A204.1 (cell line): ENCODE results near the gene MAN1C1.

Experiments used
- FAIRE-seq: peaks from 2 replicates; lab custom pipeline; 2012; peaks lifted over from hg19 to GRCh38; lab: Jason Lieb, UNC

The MAN1C1 gene

DNA sequence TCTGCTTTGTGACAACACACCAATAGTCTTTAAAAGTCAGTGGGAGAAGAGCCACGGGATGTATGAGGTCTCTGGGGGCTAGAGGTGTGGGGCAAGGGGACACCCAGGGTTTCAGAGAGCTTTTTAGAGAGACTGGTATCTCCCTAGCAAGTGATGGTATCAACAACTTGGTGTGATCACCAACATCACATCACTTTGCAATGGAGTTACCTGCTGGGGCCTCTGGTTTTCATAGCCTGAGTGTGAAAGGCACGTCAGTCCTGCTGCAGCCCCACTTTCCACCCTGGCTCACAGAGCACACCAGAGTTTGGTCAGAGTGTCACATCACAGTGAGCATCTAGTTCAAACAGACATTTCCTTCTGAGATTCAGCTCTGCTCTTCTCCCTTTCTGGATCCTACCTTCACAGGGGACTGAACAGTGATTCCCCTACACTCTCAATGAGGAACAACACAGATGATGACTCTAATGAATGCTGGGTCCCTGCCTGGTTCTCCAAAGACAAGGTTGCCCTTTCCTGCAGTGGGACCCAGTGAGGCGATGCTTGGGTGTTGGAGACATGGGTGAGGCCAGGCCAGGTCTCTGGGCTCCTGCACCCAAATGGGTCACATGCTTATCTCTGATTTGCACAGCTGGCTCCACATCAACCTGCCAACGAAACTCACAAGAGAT lies 2.0 kb upstream of the MAN1C1 start:
- FAIRE-seq: no peak

DNA sequence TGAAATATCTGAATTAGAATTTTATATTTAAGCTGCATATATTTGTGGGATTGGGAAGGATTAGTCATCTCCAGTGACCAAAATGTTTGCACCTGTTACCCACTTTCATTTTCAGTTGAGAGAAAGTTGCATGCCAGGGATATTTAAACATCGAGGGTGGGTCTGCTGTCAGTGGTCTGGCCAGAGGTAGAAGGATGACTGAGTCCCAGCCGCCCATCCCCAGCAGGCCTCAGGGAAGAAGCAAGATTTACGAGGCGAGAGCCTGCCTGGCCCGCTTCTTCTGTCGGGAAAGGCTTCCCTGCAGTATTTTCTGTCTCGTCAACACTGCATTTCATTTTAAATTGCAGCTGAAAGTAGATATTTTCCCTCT lies 1.4 kb upstream of the MAN1C1 start:
- FAIRE-seq: no peak

GRCh38 chr1:25615563-25616094 lies 962 bp upstream of the MAN1C1 start:
- no peak for FAIRE-seq

DNA sequence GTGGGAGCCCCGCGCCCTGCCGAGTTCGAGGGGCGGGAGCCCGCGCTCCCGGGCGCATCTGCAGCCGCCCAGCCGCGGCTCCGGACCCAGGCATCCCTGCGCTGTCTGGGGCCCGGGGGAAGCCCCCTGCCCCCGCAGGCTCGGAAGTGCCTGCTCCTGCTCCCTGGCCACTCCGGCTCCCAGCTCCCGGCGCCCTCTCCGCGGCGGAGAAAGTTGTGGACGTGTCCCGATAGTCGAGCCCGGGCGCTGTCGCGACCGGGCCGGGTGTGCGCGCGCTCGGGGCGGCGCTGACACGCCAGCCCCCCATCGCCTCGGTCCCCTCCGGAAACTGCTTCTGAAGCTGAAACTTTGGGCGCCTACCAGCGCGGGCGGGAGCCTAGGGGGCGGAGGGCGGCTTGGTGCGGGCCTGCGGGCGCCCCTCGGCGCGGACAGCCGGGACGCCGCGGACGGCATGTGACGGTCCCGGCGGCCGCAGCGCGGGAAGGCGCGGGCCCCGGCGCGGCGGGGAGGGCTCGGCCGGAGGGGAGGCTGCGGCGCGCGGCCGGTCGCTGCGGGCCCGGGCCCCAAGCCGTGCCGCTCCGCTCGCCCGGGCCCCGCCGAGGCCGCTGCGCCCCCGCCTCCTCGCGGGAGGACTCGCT lies 515 bp downstream of the MAN1C1 start:
- no peak for FAIRE-seq

DNA sequence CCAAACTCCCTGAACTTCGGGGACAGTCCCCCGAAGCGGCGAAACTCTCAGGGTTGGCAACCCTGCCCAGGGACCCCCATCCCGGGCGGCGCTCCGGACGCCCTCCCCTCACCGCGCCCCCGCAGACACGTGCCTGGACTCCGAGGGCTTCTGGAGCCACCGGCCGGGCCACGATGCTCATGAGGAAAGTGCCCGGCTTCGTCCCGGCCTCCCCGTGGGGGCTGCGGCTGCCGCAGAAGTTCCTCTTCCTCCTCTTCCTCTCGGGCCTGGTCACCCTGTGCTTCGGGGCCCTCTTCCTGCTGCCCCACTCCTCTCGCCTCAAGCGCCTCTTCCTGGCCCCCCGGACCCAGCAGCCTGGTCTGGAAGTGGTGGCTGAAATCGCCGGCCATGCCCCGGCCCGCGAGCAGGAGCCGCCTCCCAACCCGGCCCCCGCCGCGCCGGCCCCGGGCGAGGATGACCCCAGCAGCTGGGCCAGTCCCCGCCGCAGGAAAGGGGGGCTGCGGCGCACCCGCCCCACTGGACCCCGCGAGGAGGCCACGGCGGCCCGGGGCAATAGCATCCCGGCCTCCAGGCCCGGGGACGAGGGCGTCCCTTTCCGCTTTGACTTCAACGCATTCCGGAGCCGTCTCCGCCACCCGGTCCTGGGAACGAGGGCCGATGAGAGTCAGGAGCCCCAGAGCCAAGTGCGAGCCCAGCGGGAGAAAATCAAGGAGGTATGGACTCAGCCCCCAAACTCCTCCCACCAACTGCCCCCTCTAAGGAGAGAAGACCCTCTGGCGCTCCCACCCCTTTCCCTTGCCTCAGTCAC lies 1.2 kb downstream of the MAN1C1 start:
- FAIRE-seq: no peak

DNA sequence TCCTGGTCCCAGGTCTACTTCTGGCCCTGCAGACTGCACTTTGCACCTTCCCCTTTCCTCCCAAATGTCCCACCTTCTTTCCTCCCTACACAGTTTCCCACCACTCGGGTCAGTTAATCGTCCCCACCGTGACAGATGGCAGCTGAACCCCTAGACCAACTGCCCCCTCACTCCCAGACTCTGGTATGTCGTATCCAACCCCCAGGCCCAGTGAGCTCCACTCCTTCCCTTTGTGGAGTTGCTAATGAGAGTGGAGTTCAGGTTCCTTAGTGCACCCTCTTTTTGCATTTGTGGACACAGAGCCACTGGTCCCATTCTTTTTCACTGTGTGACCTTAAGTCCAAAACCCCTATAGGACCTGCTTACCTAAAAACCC lies 1.8 kb downstream of the MAN1C1 start:
- no peak for FAIRE-seq

- no peak for FAIRE-seq
Observed at GRCh38 chr1:25619101-25619890, 2.7 kb downstream of the MAN1C1 start.

DNA sequence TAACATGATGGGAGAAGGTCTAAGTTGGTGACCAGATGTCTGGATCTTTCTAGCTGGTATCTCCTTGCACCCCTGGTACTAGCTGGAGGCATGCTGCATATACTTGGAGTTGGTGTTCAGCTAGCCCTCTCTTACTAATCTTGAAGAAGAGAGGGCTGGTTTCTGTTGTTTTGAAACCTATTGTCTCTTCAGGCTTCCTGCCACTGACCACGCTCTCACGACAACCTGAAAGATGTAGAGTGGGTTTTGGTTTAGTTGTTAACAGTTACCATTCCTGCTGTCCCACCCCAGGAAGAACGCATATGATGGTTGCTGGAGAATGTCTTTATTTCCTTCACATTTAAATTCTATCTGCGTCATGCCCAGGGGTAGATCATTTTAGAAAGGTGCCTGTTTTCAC lies 3.6 kb downstream of the MAN1C1 start:
- FAIRE-seq: no peak

DNA sequence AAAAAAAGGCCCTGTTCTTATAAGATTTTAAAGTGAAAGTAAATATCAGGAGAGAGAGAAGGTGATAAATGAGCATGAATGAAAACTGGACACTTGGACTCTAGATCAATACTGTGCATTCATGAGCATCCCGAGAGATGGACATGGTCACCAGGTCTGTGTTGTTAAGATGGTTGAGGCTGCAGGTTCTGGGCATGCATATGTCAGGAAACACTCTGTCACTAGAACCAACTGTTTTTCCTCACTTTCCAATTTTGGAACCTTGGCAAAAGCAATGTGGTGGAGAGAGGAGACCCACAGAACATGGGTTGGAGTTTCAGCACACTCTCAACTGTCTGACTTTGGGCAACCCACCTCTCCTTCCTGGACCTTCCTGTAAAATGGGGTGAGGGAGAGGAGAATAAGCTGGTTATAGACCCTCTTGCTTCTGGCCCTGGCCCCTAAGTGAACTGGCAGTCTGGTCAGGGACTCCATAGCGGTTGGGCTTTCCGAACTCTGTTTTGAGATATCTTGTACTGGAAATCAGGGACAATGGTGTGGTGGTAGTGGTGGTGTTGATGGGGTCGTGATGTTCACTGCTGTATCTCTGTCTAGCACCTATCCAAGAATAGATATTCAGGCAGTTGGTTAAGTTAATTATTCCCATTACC lies 4.2 kb downstream of the MAN1C1 start:
- FAIRE-seq: no peak

GRCh38 chr1:25621876-25622275 lies 5.3 kb downstream of the MAN1C1 start:
- no peak for FAIRE-seq

DNA sequence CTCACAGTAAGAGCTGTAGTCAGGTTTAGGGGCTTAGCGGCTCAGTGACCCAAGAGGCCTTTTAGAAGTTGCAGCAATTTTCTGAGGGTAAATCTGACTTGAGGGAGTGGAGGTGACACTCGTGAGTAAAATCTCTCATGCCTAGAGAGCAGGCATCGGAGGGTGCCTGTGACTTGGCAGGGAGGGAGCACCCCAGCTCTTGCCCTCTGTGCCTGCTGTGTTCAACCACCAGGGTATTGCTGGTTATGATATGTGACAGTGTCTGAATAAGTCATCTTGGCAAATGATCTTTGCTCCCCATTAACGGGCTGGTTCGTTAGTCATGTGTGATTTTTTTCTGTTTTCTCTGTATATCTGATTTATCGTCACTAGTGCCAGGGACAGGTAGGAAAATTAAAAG lies 5.9 kb downstream of the MAN1C1 start:
- no peak for FAIRE-seq

DNA sequence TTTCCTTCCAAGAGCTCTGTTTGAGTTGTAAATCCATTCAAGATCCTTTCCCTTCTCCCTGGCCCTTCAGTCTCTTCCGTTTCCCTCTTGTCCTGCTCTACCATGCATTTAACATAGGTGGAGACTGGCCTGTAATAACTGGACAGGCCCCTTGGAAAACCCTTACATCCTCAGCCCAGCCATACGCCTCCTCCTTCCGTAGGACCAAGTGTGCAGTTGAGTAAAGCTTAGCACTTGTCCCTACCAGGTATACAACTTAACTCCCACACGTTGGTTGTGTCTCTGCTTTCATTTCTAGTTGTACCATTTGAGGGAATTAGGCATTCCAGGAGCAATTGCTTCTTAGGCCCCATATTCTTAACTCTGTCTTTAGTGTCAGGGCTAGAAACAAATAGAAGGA lies 6.4 kb downstream of the MAN1C1 start:
- no peak for FAIRE-seq

- FAIRE-seq: no peak
Observed at GRCh38 chr1:25623731-25624130, 7.1 kb downstream of the MAN1C1 start.

- FAIRE-seq: no peak
Observed at GRCh38 chr1:25624156-25624555, 7.6 kb downstream of the MAN1C1 start.

DNA sequence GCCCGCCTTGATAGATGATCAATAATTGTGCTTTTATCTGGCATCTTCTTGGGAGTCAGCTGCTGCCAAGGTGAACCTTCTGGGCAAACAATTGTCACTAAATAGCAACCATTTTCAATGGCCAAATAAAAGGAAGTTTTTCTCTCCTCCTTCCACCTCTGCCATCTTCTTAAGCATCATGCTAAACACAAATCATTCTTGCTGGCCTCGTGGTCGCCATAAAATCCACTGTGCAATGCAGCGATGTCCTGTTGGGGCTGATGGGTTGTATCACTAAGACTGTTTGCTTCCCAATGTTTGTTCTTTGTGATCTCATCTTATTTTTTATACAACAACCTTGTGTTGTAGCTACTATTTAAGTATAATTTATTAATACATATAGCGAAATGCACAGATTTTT lies 8.0 kb downstream of the MAN1C1 start:
- FAIRE-seq: no peak

DNA sequence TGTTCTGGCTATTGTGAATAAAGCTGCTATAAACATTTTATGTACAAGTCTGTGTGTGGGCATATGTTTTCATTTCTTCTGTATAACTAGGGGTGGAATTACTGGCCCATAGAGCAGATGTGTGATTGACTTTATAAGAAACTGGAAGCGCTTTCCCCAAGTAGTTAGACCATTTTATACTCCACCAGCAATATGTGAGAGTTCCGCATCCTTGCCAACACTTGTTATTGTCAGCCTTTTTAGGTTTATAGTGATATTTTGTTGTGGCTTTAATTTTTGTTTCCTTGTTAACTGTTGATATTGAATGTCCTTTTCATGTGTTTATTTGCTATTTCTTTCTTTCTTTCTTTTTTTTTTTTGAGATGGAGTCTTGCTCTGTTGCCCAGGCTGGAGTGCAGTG lies 9.4 kb downstream of the MAN1C1 start:
- no peak for FAIRE-seq

- no peak for FAIRE-seq
Observed at GRCh38 chr1:25628741-25629421, 12.3 kb downstream of the MAN1C1 start.

DNA sequence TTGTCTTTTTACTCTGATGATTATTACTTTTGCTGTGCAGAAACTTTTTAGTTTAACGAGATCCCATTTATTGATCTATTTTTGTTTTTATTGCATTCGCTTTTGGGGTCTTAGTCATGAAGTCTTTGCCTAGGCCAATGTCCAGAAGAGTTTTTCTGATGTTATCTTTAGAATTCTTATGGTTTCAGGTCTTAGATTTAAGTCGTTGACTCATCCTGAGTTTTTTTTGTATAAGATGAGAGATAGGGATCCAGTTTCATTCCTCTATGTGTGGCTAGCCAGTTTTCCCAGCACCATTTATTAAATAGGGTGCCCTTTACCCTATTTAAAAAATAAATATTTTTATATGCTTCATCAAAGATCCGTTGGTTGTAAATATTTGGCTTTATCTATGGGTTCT lies 13.2 kb downstream of the MAN1C1 start:
- FAIRE-seq: no peak

DNA sequence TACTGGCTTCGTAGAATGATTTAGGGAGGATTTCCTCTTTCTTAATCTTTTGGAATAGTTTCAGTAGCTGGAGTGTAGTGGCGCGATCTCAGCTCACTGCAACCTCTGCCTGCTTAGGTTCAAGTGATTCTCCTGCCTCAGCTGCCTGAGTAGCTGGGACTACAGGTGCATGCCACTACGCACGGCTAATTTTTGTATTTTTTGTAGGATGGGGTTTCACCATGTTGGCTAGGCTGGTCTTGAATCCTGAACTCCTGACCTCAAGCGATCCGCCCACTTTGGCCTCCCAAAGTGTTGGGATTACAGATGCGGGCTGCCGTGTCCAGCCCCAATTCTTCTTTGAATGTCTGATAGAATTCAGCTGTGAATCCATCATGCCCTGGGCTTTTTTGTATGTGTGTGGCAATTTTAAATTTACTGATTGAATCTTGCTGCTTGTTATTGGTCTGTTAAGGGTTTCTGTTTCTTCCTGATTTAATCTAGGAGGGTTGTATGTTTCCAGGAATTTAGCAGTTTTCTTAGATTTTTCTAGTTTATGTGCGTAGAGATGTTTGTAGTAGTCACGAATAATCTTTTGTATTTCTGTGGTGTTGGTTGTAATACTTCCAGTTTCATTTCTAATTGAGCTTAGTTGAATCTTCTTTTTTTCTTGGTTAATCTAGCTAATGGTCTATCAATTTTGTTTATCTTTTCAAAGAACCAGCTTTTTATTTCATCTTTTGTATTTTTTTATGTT lies 15.3 kb downstream of the MAN1C1 start:
- peak; percentile 64 for FAIRE-seq

DNA sequence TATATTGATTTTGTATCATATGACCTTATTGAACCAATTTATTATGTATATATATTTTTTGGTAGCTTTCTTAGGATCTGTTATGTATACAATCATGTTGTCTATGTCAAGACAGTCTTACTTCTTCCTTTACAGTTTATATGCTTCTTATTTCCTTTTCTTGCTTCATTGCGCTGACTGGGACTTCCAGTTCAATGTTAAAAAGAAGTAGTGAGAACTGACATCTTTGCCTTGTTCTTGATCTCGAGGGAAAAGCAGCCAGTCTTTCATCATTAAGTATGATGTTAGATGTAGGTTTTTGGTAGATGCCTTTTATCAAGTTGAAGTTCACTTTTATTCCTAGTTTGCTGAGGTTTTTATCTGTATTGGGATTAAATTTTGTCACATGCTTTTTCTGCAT lies 17.5 kb downstream of the MAN1C1 start:
- no peak for FAIRE-seq

GRCh38 chr1:25634896-25635295 lies 18.3 kb downstream of the MAN1C1 start:
- FAIRE-seq: no peak
